HG02840 (cell line): ENCODE results near the gene LARP6.
"Not testable (repeated sequence)": the region's sequence is repeated elsewhere in the genome, so short reads cannot be mapped to it uniquely, and the experiment has no call there.

ENCODE experiments used
- ATAC-seq: cut with Tn5 transposase; IDR thresholded peaks from one replicate; pipeline ENCODE4 v1.9.1; 2021; ENCODE audit warnings: mild to moderate bottlenecking, moderate library complexity, moderate number of reproducible peaks; ENCODE audit not compliant: unreplicated experiment, low FRiP score

LARP6 gene

DNA sequence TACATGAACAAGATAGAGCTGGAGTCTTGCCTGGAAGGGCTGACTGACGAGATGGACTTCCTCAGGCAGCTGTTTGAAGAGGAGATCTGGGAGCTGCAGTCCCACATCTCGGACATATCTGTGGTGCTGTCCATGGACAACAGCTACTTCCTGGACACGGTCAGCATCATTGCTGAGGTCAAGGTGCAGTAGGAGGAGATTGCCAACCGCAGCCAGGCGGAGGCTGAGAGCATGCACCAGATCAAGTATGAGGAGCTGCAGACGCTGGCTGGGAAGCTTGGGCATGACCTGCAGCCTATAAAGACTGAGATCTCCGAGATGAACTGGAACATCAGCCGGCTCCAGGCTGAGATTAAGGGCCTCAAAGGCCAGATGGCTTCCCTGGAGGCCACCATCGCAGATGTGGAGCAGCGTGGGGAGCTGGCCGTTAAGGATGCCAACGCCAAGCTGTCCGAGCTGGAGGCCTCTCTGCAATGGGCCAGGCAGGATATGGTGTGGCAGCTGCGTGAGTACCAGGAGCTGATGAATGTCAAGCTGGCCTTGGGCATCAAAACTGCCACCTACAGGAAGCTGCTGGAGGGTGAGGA, 5.5 kb upstream of the LARP6 start:
- ATAC-seq = no peak

GRCh38 chr15:70858614-70859321, 4.8 kb upstream of the LARP6 start:
- not testable (repeated sequence) for ATAC-seq

DNA sequence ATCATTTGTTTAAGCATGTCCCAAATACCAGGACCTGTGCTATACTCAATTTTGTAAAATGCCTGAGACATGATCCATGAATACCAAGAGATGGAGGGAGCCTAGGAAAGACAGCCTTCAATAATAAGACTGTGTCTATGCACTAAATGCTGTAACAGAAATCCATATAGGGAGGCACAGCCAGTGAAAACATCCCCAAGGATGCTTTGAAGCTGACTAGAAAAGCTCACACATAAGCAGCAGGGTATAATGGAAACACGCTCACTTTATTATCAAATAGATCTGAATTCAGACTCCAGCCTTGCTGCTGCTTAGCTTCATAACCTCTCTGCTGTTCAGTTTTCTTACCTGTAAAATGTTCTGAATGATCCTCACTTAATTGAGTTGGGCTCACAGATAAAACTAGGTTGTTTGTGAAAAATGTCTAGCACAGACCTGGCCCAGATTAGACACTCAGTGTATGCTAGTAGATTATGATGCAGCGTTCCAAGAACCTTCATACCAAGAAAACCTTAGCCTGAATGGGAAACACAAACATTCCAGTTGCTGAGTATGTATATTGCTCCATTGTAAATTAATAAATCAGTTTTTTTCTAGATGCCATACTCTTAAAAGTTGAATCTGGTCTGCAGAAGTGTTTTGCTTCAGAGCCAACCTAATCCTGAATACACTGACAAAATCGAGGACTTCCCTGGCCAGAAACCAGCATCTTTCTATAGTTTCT, 3.8 kb upstream of the LARP6 start:
- no peak for ATAC-seq

DNA sequence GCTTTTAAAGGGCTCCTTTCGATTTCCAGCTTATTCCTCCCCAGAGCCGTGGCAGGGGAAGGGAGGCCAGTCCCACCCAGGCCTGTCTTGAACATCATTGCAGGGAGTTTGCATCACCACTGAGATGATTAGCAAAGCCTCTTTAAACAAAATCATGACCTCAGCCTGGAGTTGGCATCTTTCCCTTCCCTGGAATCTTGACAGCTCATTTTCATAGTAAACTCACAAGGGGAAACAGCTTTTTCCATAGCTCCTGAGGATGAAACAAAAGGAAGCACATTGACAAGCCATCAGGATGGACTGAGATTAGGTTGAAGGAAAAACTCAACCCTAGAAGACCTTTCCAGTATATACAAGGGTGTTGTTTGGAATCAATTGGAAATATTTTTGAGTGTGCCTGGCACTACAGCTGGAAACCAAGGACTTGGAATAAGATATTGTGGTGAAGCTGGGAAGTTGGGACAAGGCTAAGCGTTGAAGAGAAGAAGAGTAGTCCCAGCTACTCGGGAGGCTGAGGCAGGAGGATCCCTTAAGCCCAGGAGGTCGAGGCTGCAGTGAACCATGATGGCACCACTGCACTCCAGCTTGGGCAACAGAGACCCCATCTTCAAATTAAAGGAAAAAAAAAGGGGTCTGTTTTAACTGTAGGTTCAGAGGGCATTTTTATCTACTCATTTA, 3.1 kb upstream of the LARP6 start:
- ATAC-seq = no peak

GRCh38 chr15:70856177-70856883, 2.4 kb upstream of the LARP6 start:
- no peak for ATAC-seq

DNA sequence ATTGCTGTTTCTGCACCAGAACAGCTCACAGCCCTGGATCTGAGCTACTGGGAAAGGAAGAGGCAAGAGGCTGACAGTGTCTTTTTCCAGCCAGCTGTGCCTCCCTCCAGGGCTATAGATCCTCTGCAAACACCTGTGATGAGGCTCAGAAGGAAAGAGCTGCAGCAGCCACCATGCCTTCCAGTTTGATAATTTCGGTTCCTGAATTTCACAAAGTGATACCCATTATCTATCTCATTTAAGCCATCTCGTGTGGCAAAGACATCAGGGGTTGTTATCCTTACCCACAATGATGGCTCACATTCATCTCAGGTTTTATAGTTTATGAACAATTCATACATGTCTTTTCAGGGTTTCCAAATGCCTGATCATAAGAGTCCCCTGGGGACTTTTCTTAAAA, 1.8 kb upstream of the LARP6 start:
- ATAC-seq = no peak

GRCh38 chr15:70854666-70854976, 664 bp upstream of the LARP6 start:
- no peak for ATAC-seq

DNA sequence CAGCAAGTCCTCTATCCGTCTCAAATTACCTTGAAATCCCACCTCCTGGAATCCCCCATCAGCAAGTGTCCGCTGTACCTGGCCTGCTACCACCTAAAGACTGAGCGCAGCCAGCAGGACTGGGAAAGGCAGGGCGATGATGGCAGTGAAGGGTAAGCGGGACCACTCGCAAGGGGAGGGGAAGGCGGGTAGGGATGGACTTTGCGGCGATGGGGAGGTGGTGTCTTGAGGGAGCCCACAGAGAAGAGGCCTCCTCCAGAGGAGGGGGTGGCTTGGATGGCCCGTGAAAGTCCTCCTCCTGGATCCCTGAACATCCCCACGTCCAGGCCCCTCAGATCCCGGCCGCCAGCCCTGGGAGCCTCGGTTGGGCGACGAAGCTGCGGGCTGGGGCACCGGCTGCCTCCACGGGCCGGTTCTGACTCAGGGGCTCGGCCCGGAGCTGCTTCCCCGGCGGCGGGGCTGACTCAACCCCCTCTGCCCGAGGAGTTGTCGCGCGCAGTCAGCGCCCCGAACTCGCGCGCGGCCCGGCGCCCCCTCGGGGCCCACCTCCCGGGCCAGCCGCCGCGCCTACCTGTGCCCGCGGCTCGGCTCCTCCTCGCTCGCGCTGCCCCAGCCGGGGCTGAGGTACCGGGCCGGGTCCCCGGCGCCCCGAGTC, 512 bp downstream of the LARP6 start:
- ATAC-seq = no peak

DNA sequence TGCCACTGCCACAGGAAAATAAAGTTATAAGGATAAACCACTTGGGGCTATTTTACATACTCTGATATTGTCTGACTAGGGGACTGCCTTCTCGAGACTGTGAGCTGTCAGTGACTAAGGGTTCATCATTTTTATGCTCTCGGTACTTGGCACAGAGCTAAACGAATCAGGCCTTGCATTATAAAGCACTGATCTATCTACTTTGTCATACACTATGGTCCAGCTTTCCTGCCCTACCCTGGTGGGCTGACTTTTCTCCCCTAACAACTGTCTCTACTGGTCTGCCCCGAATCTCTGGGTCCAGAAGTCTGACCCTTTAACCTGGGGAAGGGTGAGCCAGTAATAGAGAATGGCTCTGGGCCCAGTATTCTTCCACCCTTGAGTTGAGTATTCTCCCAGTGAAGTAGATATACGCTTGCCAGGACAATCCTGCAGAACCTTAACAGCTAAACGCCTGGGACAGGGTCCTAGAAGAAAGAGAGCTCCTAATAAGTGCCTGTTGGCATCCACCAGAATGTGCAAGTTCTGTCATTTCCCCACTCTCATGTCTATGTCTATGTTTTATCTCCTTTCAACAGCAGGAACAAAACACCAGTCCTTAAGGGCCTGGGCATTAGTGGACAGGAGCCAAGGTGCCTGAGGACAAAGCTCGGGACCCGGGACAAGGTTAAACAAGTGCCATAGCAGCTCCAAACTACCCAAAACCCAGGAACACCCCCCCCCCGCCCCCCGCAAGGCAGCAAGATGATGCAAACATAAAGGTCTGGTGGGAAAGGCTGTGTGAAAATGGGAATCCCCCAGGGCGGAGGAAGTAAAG, 1.2 kb downstream of the LARP6 start:
- ATAC-seq = no peak

- no peak for ATAC-seq
Measured at GRCh38 chr15:70851889-70852288, 2.1 kb downstream of the LARP6 start.

DNA sequence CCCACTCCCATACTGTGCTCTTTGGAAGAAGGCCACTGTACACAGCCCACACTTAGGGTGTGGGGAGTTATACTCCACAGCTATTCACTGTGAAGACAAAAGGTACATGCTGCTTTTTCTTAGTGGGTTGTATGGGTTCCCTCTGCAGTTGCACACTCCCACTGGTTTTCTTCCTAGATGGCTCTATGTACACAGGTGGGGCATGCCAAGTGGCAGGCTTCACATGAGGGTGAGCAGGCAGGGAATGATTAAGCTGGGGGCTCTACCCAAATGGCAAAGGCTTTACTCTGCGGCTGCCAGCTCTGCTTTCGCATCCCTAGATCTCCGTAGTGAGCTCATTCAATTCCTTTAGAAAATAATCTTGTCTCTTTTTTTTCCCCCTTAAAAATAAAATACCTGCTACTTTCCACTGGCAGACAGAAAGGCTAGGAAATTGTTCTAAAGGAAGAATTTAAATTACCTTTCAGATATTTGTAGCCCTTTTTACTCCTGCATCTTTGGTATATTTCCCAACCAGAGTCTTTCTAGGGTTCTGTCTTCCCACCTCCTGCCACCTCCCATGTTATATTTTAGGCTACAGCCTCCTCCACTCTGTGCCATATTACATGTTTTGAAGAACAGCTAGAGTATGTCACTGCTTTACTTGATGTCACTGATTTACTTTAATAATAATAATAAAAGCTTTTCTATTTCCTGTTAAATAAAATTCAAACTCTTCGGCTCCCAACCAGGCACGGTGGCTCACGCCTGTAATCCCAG, 8.2 kb downstream of the LARP6 start:
- no peak for ATAC-seq

DNA sequence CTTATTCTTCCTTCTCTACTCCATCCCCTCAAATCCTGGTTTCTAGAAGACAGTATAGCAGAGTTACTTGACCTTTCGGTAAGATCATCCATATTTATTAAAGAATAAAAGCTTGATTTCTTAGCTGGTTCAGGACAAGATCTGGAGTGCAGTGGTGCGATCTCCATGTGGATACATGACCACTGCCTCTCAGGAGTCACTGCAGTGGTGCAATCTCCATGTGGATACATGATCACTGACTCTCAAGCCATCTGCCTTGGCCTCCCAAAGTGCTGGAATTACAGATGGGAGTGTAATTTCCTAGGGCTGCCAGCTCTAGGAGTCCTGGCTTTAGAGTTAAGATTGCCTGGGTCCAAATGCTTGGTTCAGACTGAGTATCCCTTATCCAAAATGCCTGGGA, 16.5 kb downstream of the LARP6 start:
- ATAC-seq = no peak

- ATAC-seq = no peak
Measured at GRCh38 chr15:70835841-70836240, 18.1 kb downstream of the LARP6 start.

DNA sequence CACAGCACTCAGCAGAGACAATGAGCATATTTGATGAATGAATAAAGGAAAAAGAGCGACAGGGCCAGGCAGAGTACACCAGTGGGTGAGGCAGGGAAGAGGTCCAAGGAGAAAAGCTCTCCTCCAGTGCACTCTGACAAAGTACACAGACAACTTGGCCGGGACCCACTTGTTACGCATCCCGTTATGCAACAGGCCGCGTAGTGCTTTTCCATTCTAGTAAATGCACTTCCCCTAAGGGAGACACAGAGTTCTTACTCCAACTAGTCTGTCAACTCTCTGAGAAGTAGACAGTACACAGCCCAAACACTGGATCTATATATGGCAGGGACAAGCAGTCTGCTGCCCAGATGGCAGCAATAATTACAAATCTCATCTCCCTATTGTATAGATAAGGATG, 18.5 kb downstream of the LARP6 start:
- no peak for ATAC-seq

DNA sequence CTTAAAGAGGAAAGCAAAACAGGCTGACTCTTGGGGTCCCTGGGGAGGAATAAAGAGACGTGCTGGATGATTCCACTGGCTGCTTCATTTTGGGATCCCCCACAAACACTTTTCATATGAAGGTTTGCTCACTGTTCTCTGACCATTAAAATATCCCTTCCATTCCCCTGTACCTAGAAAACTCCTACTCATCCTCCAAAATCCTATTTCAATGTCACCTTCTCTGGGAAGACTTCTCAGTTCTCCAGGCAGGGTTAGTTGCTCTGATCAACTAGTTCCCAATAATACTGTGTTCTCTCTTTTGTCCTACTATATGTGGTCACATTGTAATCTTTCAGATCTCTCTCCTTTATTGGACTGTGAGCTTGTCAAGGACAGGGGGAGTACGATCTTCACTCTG, 19.0 kb downstream of the LARP6 start:
- ATAC-seq = no peak

DNA sequence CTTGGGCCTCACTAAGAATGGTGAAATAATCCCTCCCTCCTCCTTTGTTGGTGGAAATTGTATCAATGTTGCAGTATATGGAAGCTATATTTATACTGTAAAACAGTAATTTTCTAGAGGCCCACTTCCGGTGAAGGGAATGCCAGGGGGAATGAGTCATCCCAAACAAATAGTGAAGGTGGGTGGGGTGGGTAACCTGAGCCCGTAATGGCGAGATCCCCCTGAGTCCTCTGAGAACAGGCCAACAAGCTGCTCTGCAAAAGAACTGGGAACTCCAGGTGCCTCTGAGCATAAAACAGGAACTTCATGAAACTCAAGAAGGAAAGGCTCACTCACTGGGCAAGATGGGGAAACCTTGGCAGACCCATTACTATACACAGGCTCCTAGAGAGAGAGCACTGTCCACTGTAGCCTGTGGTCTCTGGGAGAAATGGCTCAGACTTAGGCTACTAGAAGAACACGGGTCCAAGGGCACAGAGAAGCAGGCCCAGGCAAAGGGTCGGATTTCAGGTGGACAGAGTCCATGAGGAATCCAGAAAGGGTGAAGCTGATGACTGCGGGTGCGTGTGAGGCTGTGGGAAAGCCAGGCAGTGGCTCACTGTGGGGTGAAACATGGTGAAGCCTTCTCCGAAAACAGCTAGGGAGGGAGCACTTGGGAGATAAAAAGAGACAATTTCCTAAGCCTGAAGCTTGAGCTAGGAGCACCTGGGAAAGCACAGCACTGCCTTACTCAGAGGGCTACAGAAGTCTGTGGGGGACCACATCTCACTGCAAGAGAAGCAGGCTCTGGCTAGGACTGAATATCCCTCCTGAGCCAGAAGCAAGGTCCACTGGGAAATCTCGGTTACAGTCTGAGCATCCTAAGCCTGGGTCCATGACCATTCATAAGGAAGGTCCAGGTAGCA, 19.8 kb downstream of the LARP6 start:
- no peak for ATAC-seq

- ATAC-seq = no peak
Measured at GRCh38 chr15:70833422-70833821, 20.5 kb downstream of the LARP6 start.

DNA sequence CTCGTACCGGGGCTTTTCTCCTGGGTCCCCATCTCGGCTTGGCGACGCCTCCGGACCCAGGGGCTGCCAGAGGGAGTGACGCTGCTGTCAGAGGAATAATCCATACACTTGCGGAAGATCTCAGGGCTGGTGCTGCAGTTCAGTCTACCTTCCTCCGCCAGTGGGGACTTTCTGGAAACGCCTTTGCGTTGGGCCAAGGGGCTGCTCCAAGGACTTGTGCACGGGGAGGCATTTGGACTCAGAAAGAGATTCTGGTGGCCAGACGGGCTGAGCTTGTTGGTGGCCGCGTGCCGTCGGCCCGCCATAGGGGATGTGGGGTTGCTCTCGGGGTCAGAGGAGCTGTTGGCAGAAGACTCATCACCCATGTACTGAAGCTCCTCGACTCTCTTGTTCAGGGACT, 21.8 kb downstream of the LARP6 start:
- no peak for ATAC-seq
